ENCODE data around the gene LRRTM3.

GRCh38 chr10:66931949-66932343, 6.1 kb downstream of the LRRTM3 start:
- TF ChIP-seq CBX2 (IDR thresholded peaks at IDR 0.05; ENCODE audit: borderline replicate concordance, low read depth) (no peak), CTCF (IDR thresholded peaks at IDR 0.05) (no peak), MYC (IDR thresholded peaks at IDR 0.05; ENCODE audit: borderline replicate concordance, low read length) (no peak), CEBPB (IDR thresholded peaks at IDR 0.05) (no peak), ELK1 (IDR thresholded peaks at IDR 0.05; ENCODE audit: low read depth, low read length) (no peak)
